ENCODE results near the gene KCNC4. TPM values are rescaled to one million over a fixed set of nuclear protein-coding genes. Genes with fewer than 3 reads are reported as not detected.

The KCNC4 gene
- polyA plus RNA-seq, 2 of the 4 experiments (the other 2 are of a cell fraction): 1.1 to 2.4 TPM

DNA sequence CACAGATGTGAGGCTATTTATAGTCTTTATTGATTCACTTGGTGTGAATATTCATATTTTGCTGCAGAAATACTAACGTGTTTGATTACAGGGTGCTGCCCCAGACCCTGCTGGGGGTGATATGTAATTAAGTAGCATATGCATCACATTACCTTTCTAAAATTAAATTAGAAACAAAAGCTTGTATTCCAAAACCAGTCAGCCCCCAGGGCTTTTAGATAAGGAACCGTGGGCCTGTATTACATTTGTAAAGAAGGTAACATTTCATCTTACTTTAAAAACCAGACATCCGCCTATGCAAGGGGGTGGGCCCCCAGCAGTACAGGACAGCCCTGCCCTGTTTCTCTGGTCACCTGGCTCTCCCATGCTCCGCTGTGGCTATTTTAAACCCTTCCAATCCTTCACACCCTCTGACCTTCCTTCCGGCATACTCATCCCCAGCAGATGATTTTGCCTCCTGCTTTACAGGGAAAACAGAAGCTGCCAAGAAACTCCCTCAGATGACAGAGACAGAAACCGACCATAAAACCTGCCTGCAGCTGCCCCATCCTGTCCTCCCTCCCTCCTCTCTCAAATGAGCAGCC, 22.0 kb upstream of the KCNC4 start:
- DNase-seq (ENCODE audit: low read depth in 1 of 2, low spot score in 1 of 2) (no peak), ATAC-seq (no peak), FAIRE-seq (no peak)
- H3K4me3 ChIP-seq: no peak overlapping the region
- TF ChIP-seq BHLHE40 (IDR thresholded peaks at IDR 0.05; ENCODE audit: low read depth, low read length): no peak
- TF ChIP-seq EHMT2 (IDR thresholded peaks at IDR 0.05; ENCODE audit: low read depth): no peak
- no peak for TF ChIP-seq MAFK (IDR thresholded peaks at IDR 0.05; ENCODE audit: partially characterized antibody)
- TF ChIP-seq RAD21 (conservative IDR thresholded peaks at IDR 0.05 in 1 of 2, IDR thresholded peaks at IDR 0.05 in 1 of 2): no peak
- no peak for TF ChIP-seq MAZ (IDR thresholded peaks at IDR 0.05; ENCODE audit: borderline replicate concordance, low read depth, low read length)
- TF ChIP-seq, protein P1, sequence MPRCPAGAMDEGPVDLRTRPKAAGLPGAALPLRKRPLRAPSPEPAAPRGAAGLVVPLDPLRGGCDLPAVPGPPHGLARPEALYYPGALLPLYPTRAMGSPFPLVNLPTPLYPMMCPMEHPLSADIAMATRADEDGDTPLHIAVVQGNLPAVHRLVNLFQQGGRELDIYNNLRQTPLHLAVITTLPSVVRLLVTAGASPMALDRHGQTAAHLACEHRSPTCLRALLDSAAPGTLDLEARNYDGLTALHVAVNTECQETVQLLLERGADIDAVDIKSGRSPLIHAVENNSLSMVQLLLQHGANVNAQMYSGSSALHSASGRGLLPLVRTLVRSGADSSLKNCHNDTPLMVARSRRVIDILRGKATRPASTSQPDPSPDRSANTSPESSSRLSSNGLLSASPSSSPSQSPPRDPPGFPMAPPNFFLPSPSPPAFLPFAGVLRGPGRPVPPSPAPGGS (IDR thresholded peaks at IDR 0.05): no peak
- TF ChIP-seq CHD4 (IDR thresholded peaks at IDR 0.05; ENCODE audit: borderline replicate concordance): no peak
- no peak for TF ChIP-seq HOXB5 (CRISPR knock-in tag; IDR thresholded peaks at IDR 0.05)
- no peak for TF ChIP-seq EHF (CRISPR knock-in tag; IDR thresholded peaks at IDR 0.05)
- no peak for TF ChIP-seq JUNB (IDR thresholded peaks at IDR 0.05)
- 50% methylated on average over 6 of the region's 6 CpGs for WGBS (ENCODE audit: missing lambda C conversion rate)
- H3K4me2 ChIP-seq: no peak overlapping the region
- H3K4me1 ChIP-seq: no peaks in the 10 kb centered on the region
- no peak overlapping the region for H3K27ac ChIP-seq
- ChIA-PET POLR2A (no interaction called here), CTCF (interaction anchor here (1.1 to 1.5 kb wide), 5 partner anchors 9 to 308 kb away, joined by 3 to 7 read pairs (median 4); no protein-coding TSS in a partner anchor)
- H3K9me3 ChIP-seq: no peaks in the 10 kb centered on the region

DNA sequence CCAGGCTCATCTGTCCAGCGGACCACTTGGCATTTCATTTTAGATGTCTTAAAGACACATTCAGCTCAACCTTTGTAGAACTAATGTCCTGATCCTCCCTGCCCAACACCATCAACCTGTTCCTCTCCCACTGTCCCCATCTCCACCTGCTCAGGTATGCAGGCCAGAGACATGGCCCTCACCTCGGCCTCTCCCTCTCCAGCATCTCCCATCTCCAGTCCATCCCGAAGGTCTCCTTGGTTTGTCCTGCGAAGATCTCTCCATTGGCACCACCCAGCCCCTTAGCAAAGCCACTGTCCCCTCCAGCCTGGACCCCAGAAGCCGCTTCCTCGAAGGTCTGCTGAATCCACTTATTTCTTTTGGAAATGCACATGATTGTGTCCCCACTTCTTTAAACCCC, 20.9 kb upstream of the KCNC4 start:
- ChIA-PET POLR2A (no interaction called here), CTCF (interaction anchor here (1.1 to 1.5 kb wide), 4 partner anchors 8 to 123 kb away, joined by 3 to 7 read pairs (median 4); no protein-coding TSS in a partner anchor)
- WGBS (ENCODE audit: missing lambda C conversion rate): 78% methylated on average over 6 of the region's 6 CpGs
- TF ChIP-seq MAZ (IDR thresholded peaks at IDR 0.05; ENCODE audit: borderline replicate concordance, low read depth, low read length) (no peak), RAD21 (conservative IDR thresholded peaks at IDR 0.05 in 1 of 2, IDR thresholded peaks at IDR 0.05 in 1 of 2) (no peak), HDAC2 (IDR thresholded peaks at IDR 0.05) (no peak), MYC (IDR thresholded peaks at IDR 0.05; ENCODE audit: borderline replicate concordance, low read length) (no peak), EHF (CRISPR knock-in tag; IDR thresholded peaks at IDR 0.05) (no peak), TFCP2L1 (CRISPR knock-in tag; IDR thresholded peaks at IDR 0.05) (no peak), HMGXB4 (CRISPR knock-in tag; IDR thresholded peaks at IDR 0.05; ENCODE audit: borderline replicate concordance) (no peak), FOSB (CRISPR knock-in tag; IDR thresholded peaks at IDR 0.05) (no peak), HOXA7 (CRISPR knock-in tag; IDR thresholded peaks at IDR 0.05) (no peak), ELK1 (IDR thresholded peaks at IDR 0.05; ENCODE audit: low read depth, low read length) (no peak), RFX5 (IDR thresholded peaks at IDR 0.05) (no peak), RNF2 (IDR thresholded peaks at IDR 0.05; ENCODE audit: borderline replicate concordance, low read depth) (no peak), RCOR1 (IDR thresholded peaks at IDR 0.05; ENCODE audit: low read depth, low read length) (no peak), HOXB13 (CRISPR knock-in tag; IDR thresholded peaks at IDR 0.05; ENCODE audit: low read depth) (no peak), CHD4 (IDR thresholded peaks at IDR 0.05; ENCODE audit: borderline replicate concordance) (no peak), ATOH8 (CRISPR knock-in tag; IDR thresholded peaks at IDR 0.05; ENCODE audit: low read depth) (no peak), ZSCAN20 (CRISPR knock-in tag; IDR thresholded peaks at IDR 0.05) (no peak)
- no peaks in the 10 kb centered on the region for H3K4me1 ChIP-seq
- DNase-seq (ENCODE audit: low read depth in 1 of 2, low spot score in 1 of 2): no peak
- no peak for FAIRE-seq
- no peak overlapping the region for H3K27ac ChIP-seq
- no peaks in the 10 kb centered on the region for H3K9me3 ChIP-seq
- no peak overlapping the region for H3K4me2 ChIP-seq
- H3K4me3 ChIP-seq: no peak overlapping the region
- ATAC-seq: no peak

Data from A549 (cell line).